IPS-18a (cell line): ENCODE results near the gene FGF14.

ENCODE experiments used
- H3K27ac ChIP-seq: one replicate; pipeline ENCODE4 v1.5.1; 2013; ENCODE audit warnings: low read length
- H3K27me3 ChIP-seq: one replicate; pipeline ENCODE4 v1.6.1; 2013; ENCODE audit warnings: mild to moderate bottlenecking, low read length; ENCODE audit not compliant: control insufficient read depth, insufficient read depth
- H3K36me3 ChIP-seq: one replicate; pipeline ENCODE4 v1.6.1; 2013; ENCODE audit warnings: low read depth, low read length; ENCODE audit not compliant: control insufficient read depth
- H3K4me1 ChIP-seq: one replicate; pipeline ENCODE4 v1.6.1; 2013; ENCODE audit warnings: low read depth, low read length; ENCODE audit not compliant: control insufficient read depth
- H3K4me3 ChIP-seq: one replicate; pipeline ENCODE4 v1.5.1; 2013; ENCODE audit warnings: low read length
- H3K9ac ChIP-seq: one replicate; pipeline ENCODE4 v1.6.1; 2013; ENCODE audit warnings: mild to moderate bottlenecking, low read length, moderate library complexity
- H3K9me3 ChIP-seq: one replicate; pipeline ENCODE4 v1.6.1; 2013; ENCODE audit warnings: low read depth, low read length; ENCODE audit not compliant: control insufficient read depth

FGF14 gene

DNA sequence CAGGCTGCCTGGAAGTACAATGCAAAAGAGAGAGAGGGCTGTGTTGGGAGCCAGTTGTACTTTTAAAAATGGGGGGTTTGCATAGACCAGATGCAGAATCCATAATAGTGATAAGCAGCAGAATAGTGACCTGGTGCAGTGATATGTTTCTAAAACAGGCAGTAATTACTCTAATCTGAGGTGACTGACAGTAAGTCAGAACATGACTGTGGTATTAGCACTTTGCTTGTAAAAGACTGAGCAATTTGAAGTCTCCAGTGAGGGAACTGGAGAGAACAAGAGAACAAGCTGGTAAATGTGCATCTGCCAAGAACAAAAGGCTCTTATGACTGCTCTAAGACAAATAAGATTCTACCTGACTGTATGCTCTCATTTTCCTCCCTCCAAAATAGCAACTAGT lies 565.9 kb downstream of the FGF14 start:
- Histone ChIP-seq H3K36me3 (no peaks in the 10 kb centered on the region), H3K9ac (no peak overlapping the region), H3K27ac (no peak overlapping the region), H3K4me1 (no peaks in the 10 kb centered on the region), H3K9me3 (no peaks in the 10 kb centered on the region), H3K27me3 (no peaks in the 10 kb centered on the region), H3K4me3 (no peak overlapping the region)

DNA sequence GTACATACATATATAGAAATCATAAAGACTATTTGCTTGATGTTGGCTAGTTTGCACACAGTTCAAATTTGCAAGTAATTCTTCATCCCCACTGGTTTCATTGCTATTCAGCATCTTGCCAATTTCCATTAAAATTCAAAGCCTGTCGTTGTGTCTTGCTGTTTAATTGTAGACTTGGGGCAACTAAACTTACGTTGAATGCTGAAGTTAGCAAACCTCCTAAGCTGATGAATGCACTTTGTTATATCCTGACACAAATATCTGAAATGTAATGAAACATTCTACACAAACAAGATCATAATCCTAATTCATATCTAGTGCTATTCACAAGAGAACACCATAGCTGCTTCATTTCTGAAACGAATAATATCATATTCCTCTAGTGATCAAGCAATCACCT lies 568.2 kb downstream of the FGF14 start:
- Histone ChIP-seq H3K4me3 (no peak overlapping the region), H3K4me1 (no peaks in the 10 kb centered on the region), H3K27me3 (no peaks in the 10 kb centered on the region), H3K9me3 (no peaks in the 10 kb centered on the region), H3K9ac (no peak overlapping the region), H3K27ac (no peak overlapping the region), H3K36me3 (no peaks in the 10 kb centered on the region)

DNA sequence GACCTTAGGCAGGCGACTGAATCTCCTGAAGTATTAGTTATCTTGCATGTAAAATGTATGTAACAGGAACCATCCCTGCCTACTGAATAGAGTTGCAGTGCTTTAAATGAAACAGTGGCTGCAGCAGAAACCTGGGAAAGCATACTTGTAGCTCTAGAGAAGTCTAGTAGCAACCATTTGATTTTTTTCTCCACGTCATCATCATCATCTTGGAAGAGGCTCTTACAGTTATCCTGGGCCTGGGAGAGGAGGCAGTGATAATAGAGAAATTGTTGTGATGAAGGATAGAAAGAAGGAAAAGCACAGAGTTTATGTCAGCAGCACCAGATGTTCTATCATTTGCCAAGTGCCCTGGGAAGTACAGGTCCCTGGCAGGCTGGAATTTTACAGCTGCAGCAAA lies 571.8 kb downstream of the FGF14 start:
- Histone ChIP-seq H3K4me3 (no peak overlapping the region), H3K36me3 (no peaks in the 10 kb centered on the region), H3K27ac (no peak overlapping the region), H3K4me1 (no peaks in the 10 kb centered on the region), H3K9me3 (no peaks in the 10 kb centered on the region), H3K9ac (no peak overlapping the region), H3K27me3 (no peaks in the 10 kb centered on the region)

DNA sequence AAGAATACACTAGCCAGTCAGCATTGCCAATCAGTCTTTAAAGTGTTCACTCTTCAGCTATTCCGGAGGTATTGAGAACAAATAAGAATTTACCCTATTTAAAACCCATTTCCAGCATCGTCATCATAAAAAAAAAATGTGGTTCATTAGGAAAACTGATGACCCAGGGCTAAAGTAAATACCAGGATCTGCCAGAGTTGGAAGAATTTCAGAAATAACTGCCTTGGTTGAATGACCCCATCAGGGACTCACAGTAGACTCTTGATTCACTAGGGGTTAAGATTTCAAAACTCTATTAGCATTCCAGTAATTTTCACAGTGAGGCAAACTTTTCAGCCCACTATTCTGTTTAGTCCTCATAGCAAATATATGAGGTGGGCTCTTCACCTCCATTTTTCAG lies 572.4 kb downstream of the FGF14 start:
- no peak overlapping the region for H3K27ac ChIP-seq
- no peaks in the 10 kb centered on the region for H3K9me3 ChIP-seq
- H3K4me1 ChIP-seq = no peaks in the 10 kb centered on the region
- no peak overlapping the region for H3K4me3 ChIP-seq
- H3K36me3 ChIP-seq = no peaks in the 10 kb centered on the region
- no peaks in the 10 kb centered on the region for H3K27me3 ChIP-seq
- no peak overlapping the region for H3K9ac ChIP-seq

DNA sequence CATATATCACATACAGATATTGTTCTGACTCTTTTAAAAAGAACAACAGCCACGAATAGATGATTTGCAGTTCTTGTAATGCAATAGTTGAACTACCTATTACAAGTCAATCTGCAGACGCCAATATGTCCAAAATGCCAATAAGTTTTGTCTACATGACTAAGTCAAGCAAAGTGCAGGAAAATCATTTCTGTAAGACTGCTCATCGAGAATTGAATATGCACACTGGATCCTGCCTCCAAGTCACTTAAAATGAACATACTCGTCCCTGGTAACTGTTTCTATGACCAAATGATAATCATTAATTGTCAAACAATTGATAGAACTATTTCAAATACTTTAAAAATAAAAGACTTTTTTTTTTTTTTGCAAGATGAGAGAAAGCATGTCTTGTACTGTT lies 573.7 kb downstream of the FGF14 start:
- H3K4me3 ChIP-seq = no peak overlapping the region
- no peaks in the 10 kb centered on the region for H3K27me3 ChIP-seq
- H3K36me3 ChIP-seq = no peaks in the 10 kb centered on the region
- H3K9ac ChIP-seq = no peak overlapping the region
- H3K27ac ChIP-seq = no peak overlapping the region
- H3K9me3 ChIP-seq = no peaks in the 10 kb centered on the region
- no peaks in the 10 kb centered on the region for H3K4me1 ChIP-seq

DNA sequence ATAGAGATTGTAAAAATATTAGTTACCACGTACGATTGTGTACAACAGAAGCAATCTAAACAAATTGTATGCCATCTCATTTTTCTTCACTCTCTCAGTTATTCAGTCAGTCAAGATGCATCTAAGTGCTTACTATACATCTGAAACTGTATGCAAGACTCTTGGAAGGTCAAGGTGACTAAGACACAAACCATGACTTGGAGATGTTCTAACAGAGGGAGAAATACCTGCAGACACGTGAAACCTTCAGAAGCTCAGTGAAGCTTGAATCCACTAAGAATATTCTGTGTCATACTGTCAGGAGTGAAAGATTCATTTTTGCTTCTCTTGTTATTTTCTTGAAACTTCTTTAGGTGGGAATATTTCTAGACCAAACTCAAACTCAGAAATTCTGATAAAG lies 584.0 kb downstream of the FGF14 start:
- no peaks in the 10 kb centered on the region for H3K9me3 ChIP-seq
- H3K4me3 ChIP-seq = no peak overlapping the region
- H3K27ac ChIP-seq = no peak overlapping the region
- H3K4me1 ChIP-seq = no peaks in the 10 kb centered on the region
- H3K9ac ChIP-seq = no peak overlapping the region
- H3K36me3 ChIP-seq = no peaks in the 10 kb centered on the region
- no peaks in the 10 kb centered on the region for H3K27me3 ChIP-seq

DNA sequence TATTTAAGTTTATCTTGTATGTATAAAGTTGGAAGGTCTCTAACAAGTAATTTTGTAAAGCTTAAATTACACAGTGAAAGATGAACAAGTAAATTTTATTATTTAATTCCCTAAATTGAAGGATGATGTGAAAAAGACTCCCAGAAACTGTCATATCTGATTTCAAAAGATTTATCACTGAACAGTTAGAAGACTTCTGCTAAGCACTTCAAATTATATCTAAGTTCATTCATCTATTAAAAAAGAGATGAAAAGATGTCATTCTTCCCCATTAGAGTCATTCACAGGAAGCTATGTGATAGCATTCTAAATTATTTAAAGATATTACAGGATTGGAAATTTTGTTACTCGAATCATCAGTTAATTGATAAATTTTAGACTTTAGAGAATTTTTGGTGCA lies 590.0 kb downstream of the FGF14 start:
- no peaks in the 10 kb centered on the region for H3K9me3 ChIP-seq

DNA sequence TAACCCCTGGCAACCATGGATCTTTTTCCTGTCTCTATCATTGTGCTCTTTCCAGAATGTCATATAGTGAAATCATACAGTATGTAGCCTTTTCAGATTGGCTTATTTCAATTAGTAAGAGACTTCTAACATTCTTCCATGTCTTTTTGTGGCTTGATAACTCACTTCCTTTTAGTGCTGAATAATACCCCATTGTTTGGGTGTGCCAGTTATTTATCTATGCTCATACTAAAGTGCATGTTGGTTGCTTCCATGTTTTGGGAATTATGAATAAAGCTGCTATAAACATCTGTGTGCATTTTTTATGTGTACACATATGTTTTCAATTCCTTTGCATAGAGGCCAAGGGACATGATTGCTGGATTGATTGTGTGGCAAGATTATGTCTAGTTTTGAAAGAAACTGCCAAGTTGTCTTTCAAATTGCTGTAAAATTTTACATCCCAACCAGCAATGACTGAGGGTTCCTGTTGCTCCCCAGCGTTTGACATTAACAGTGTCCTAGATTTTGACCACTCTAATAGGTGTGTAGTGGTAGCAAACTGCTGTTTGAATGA lies 590.5 kb downstream of the FGF14 start:
- Histone ChIP-seq H3K27me3 (no peaks in the 10 kb centered on the region), H3K4me1 (no peaks in the 10 kb centered on the region), H3K27ac (no peak overlapping the region), H3K9ac (no peak overlapping the region), H3K36me3 (no peaks in the 10 kb centered on the region), H3K4me3 (no peak overlapping the region), H3K9me3 (no peaks in the 10 kb centered on the region)

More for the DNA sequence above, 590.0 kb downstream of the FGF14 start:
- no peaks in the 10 kb centered on the region for H3K4me1 ChIP-seq
- no peaks in the 10 kb centered on the region for H3K27me3 ChIP-seq
- H3K36me3 ChIP-seq = no peaks in the 10 kb centered on the region
- H3K9ac ChIP-seq = no peak overlapping the region
- no peak overlapping the region for H3K4me3 ChIP-seq
- no peak overlapping the region for H3K27ac ChIP-seq

DNA sequence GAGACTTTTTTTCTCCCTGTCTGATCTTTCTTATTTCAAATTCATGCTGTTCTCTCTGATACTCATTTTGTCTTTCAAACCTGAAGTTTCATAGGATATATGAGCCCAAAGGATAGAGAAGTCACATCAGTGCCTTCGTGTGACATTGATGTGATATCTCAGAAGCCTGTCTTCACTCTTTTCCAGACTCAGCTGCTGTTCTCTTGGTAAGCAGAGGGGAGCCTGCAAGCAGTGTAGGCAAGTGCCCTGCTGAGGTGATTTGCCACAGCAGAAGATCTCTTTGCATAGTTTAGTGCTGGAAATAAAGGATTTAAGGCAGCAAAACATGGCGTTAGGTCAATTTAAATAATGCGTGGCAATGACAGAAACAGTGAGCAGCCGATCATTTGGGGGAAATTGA lies 602.7 kb downstream of the FGF14 start:
- Histone ChIP-seq H3K9ac (no peak overlapping the region), H3K9me3 (no peaks in the 10 kb centered on the region)

DNA sequence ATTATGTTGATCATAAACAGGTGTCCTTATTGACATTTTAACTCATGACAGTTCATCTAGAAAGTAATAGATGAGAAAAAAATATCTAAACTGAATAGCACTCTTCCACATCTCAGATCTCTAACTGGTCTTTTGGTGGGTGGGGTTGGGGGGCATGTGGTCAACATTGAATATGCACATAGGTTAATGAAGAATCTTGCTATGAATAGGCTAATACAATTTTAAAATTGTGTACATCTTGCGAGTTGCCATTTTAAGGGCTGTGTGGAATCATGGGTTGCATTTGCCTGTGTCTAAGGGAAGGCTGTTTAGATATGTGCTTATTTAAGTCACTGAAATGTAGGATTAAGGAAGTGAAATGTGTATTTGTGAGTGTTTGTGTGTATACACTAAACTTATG lies 603.4 kb downstream of the FGF14 start:
- H3K36me3 ChIP-seq = no peaks in the 10 kb centered on the region
- H3K4me1 ChIP-seq = peaks cover 8% of the 10 kb centered on the region
- H3K27ac ChIP-seq = no peak overlapping the region
- no peak overlapping the region for H3K9ac ChIP-seq
- no peaks in the 10 kb centered on the region for H3K27me3 ChIP-seq
- H3K9me3 ChIP-seq = no peaks in the 10 kb centered on the region
- no peak overlapping the region for H3K4me3 ChIP-seq

More for the DNA sequence above, 602.7 kb downstream of the FGF14 start:
- peaks cover 8% of the 10 kb centered on the region for H3K4me1 ChIP-seq
- H3K27me3 ChIP-seq = no peaks in the 10 kb centered on the region
- H3K4me3 ChIP-seq = no peak overlapping the region
- H3K27ac ChIP-seq = no peak overlapping the region
- no peaks in the 10 kb centered on the region for H3K36me3 ChIP-seq

DNA sequence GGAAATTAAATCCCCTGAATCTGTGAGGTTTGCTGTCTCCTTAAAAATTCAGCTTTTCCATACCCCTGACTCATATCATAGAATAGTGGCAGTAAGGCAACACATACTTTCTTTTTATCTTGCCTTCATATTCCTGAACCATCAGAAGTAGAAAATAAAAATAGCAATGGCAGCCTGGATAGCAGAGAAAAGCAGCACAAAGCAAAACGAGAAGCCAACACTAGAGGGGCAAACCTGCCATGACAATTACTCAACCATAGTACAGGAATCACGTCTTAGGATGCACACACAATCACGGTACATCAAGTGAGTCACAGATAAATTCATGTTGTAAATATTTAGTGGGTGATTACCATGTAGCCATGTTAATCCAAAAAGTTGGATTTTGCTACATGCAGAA lies 606.4 kb downstream of the FGF14 start:
- no peak overlapping the region for H3K4me3 ChIP-seq
- no peaks in the 10 kb centered on the region for H3K27me3 ChIP-seq
- H3K27ac ChIP-seq = no peak overlapping the region
- H3K9me3 ChIP-seq = no peaks in the 10 kb centered on the region
- H3K4me1 ChIP-seq = peaks cover 8% of the 10 kb centered on the region
- no peak overlapping the region for H3K9ac ChIP-seq
- H3K36me3 ChIP-seq = no peaks in the 10 kb centered on the region

DNA sequence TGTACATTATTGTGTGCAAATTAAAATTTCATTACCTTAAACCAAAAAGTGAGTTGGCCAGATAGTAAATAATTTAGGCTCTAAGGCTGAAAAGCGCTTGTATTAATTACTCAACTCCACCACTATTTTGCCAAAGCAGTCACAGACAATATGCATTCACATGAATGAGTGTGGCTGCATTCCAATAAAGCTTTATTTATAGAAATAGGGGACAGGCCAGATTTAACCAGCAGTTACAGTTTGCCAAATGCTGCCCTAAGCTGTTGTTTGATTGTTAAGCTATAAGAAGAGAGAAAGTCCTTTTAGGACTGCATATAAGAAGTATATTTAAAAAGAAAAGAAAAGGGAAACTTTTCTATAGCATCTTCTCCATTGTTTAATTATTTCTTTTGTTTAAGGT lies 606.8 kb downstream of the FGF14 start:
- no peak overlapping the region for H3K9ac ChIP-seq
- H3K4me3 ChIP-seq = no peak overlapping the region
- no peak overlapping the region for H3K27ac ChIP-seq
- peaks cover 8% of the 10 kb centered on the region for H3K4me1 ChIP-seq
- no peaks in the 10 kb centered on the region for H3K9me3 ChIP-seq
- H3K27me3 ChIP-seq = no peaks in the 10 kb centered on the region
- H3K36me3 ChIP-seq = no peaks in the 10 kb centered on the region
